Measurements from ENCODE around the gene POU6F2.

DNA sequence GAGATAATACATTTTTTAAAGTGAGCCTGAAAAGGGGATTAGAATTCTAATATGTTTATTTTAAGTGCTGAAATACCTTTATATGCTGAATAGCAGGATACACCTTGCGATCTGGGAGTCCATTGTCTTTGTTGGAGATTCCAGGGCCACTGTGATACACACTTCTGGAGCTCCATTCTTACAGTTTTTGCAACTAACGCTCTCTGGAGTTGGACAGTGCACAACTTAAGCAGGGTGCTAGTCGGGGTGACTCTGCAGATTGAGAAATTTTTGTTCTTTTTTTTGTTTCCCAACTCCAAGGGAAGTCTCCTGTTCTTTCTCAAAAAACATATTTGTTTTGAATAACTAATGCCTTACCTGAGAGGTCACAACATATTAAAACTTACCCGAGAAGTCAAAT is 23.7 kb upstream of the POU6F2 start:
- TF ChIP-seq POLR2AphosphoS5 (IDR thresholded peaks at IDR 0.05; ENCODE audit: low read depth, low read length) (no peak), POLR2A (IDR thresholded peaks at IDR 0.05; ENCODE audit: borderline replicate concordance, extremely low read depth, insufficient read depth, insufficient read length) (no peak), ELF1 (IDR thresholded peaks at IDR 0.05; ENCODE audit: borderline replicate concordance, low read depth) (no peak), REST (IDR thresholded peaks at IDR 0.05; ENCODE audit: low read depth) (no peak), EZH2 (IDR thresholded peaks at IDR 0.05) (no peak), EGR1 (IDR thresholded peaks at IDR 0.05; ENCODE audit: low read depth) (no peak), RAD21 (IDR thresholded peaks at IDR 0.05; ENCODE audit: low read depth) (no peak), TCF7L2 (IDR thresholded peaks at IDR 0.05; ENCODE audit: borderline replicate concordance, extremely low read depth, insufficient read depth, insufficient read length) (no peak)
- TF ChIP-seq, protein P1, sequence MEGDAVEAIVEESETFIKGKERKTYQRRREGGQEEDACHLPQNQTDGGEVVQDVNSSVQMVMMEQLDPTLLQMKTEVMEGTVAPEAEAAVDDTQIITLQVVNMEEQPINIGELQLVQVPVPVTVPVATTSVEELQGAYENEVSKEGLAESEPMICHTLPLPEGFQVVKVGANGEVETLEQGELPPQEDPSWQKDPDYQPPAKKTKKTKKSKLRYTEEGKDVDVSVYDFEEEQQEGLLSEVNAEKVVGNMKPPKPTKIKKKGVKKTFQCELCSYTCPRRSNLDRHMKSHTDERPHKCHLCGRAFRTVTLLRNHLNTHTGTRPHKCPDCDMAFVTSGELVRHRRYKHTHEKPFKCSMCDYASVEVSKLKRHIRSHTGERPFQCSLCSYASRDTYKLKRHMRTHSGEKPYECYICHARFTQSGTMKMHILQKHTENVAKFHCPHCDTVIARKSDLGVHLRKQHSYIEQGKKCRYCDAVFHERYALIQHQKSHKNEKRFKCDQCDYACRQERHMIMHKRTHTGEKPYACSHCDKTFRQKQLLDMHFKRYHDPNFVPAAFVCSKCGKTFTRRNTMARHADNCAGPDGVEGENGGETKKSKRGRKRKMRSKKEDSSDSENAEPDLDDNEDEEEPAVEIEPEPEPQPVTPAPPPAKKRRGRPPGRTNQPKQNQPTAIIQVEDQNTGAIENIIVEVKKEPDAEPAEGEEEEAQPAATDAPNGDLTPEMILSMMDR (IDR thresholded peaks at IDR 0.05 in 2 of 3, conservative IDR thresholded peaks at IDR 0.05 in 1 of 3; ENCODE audit: borderline replicate concordance in 1 of 3, insufficient read depth in 1 of 3, low read depth in 2 of 3, low read length in 2 of 3): no peak
- TF ChIP-seq, protein P2, sequence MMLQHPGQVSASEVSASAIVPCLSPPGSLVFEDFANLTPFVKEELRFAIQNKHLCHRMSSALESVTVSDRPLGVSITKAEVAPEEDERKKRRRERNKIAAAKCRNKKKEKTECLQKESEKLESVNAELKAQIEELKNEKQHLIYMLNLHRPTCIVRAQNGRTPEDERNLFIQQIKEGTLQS (IDR thresholded peaks at IDR 0.05): no peak
- TF ChIP-seq, protein P3, sequence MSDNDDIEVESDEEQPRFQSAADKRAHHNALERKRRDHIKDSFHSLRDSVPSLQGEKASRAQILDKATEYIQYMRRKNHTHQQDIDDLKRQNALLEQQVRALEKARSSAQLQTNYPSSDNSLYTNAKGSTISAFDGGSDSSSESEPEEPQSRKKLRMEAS (IDR thresholded peaks at IDR 0.05): no peak
